HEK293 (cell line): ENCODE measurements around the gene MASP2.

ENCODE experiments used
- CTCF ChIA-PET: fragments of 350-600 bp; formaldehyde crosslinking; extraction: SDS; loops from one replicate; lab custom pipeline; 2021; ENCODE audit warnings: antibody characterized with exemption; lab: Yijun Ruan, JAX
- POLR2A ChIA-PET: fragments of 300-600 bp; formaldehyde crosslinking; extraction: SDS; loops from one replicate; lab custom pipeline; 2020; ENCODE audit warnings: antibody characterized with exemption, inconsistent platforms; lab: Yijun Ruan, JAX
- H3K27ac ChIP-seq: fragments of 200-500 bp; sonication (Bioruptor generic); 2 replicates; pipeline ENCODE4 v1.5.1; 2014; ENCODE audit warnings: low read depth, low read length, control low read depth, inconsistent platforms; ENCODE audit errors: extremely low read depth
- H3K36me3 ChIP-seq, 2 experiments: fragments of 200-500 bp in 1 of 2; sonication (Bioruptor generic) in 1 of 2; 1 replicate in 1 of 2; 2 replicates in 1 of 2; pipeline ENCODE4 v1.5.1; 2014 to 2017; ENCODE audit warnings: inconsistent platforms in 2 of 2, low read length in 2 of 2; ENCODE audit not compliant: control insufficient read depth in 2 of 2, insufficient read depth in 1 of 2
- H3K4me1 ChIP-seq: fragments of 200-500 bp; sonication (Bioruptor generic); 2 replicates; pipeline ENCODE4 v1.5.1; 2014; ENCODE audit warnings: mild to moderate bottlenecking, low read length, inconsistent platforms; ENCODE audit not compliant: control insufficient read depth, insufficient read depth
- H3K4me3 ChIP-seq: 2 replicates; pipeline ENCODE4 v1.5.1; 2011; ENCODE audit warnings: low read depth, mild to moderate bottlenecking, control low read depth, low read length, moderate library complexity
- H3K9me3 ChIP-seq: fragments of 200-500 bp; sonication (Bioruptor generic); 2 replicates; pipeline ENCODE4 v1.5.1; 2014; ENCODE audit warnings: low read depth, low read length, inconsistent platforms; ENCODE audit not compliant: control insufficient read depth, insufficient read depth
- BCL11A ChIP-seq: fragments of 450-650 bp; formaldehyde crosslinking; IDR thresholded peaks from 2 replicates; pipeline ENCODE4 v1.5.1; 2016; ENCODE audit warnings: low read depth, missing biosample characterization, missing genetic modification characterization
- EGR2 ChIP-seq: fragments of 450-650 bp; formaldehyde crosslinking; IDR thresholded peaks from 2 replicates; pipeline ENCODE4 v1.5.1; 2016; ENCODE audit warnings: low read depth, missing biosample characterization, missing genetic modification characterization
- KLF1 ChIP-seq: fragments of 450-650 bp; formaldehyde crosslinking; IDR thresholded peaks from 2 replicates; pipeline ENCODE4 v1.5.1; 2016; ENCODE audit warnings: missing biosample characterization, missing genetic modification characterization
- MYNN ChIP-seq: fragments of 450-650 bp; formaldehyde crosslinking; IDR thresholded peaks from 2 replicates; pipeline ENCODE4 v1.5.1; 2016; ENCODE audit warnings: missing biosample characterization, missing genetic modification characterization, borderline replicate concordance
- PATZ1 ChIP-seq: fragments of 450-650 bp; formaldehyde crosslinking; IDR thresholded peaks from 2 replicates; pipeline ENCODE4 v1.5.1; 2016; ENCODE audit warnings: missing biosample characterization, missing genetic modification characterization
- PBX3 ChIP-seq: sonication (generic); formaldehyde crosslinking; IDR thresholded peaks from 2 replicates; pipeline ENCODE4 v1.8.1; 2022; ENCODE audit warnings: mild to moderate bottlenecking, moderate library complexity, missing genetic modification reagents
- SETDB1 ChIP-seq: IDR thresholded peaks from one replicate; pipeline ENCODE4 v1.6.1; 2017; ENCODE audit warnings: mild to moderate bottlenecking, low read length, moderate library complexity, mixed read lengths; ENCODE audit not compliant: insufficient read length
- ZBTB20 ChIP-seq: fragments of 450-650 bp; formaldehyde crosslinking; IDR thresholded peaks from 2 replicates; pipeline ENCODE4 v1.5.1; 2016; ENCODE audit warnings: missing biosample characterization, missing genetic modification characterization
- ZFP3 ChIP-seq: fragments of 450-650 bp; formaldehyde crosslinking; IDR thresholded peaks from 2 replicates; pipeline ENCODE4 v1.5.1; 2016; ENCODE audit warnings: low read depth, missing biosample characterization, missing genetic modification characterization
- ZFP41 ChIP-seq: fragments of 450-650 bp; formaldehyde crosslinking; IDR thresholded peaks from 2 replicates; pipeline ENCODE4 v1.5.1; 2016; ENCODE audit warnings: missing biosample characterization, missing genetic modification characterization, borderline replicate concordance
- ZNF169 ChIP-seq: fragments of 450-650 bp; formaldehyde crosslinking; IDR thresholded peaks from 2 replicates; pipeline ENCODE4 v1.5.1; 2016; ENCODE audit warnings: missing biosample characterization, missing genetic modification characterization
- ZNF175 ChIP-seq: fragments of 450-650 bp; formaldehyde crosslinking; IDR thresholded peaks from 2 replicates; pipeline ENCODE4 v1.5.1; 2016; ENCODE audit warnings: missing biosample characterization, missing genetic modification characterization
- ZNF214 ChIP-seq: fragments of 450-650 bp; formaldehyde crosslinking; IDR thresholded peaks from 2 replicates; pipeline ENCODE4 v1.5.1; 2017; ENCODE audit warnings: missing biosample characterization, mild to moderate bottlenecking, missing genetic modification characterization, borderline replicate concordance
- ZNF274 ChIP-seq, 2 experiments: fragments of 200-500 bp in 1 of 2; fragments of 450-650 bp in 1 of 2; sonication (Bioruptor generic) in 1 of 2; formaldehyde crosslinking in 1 of 2; IDR thresholded peaks; 2 replicates each; pipeline versions ENCODE4 v1.5.1 to v1.6.1; 2014 to 2016; ENCODE audit warnings: borderline replicate concordance in 1 of 2, inconsistent platforms in 1 of 2, low read length in 1 of 2, missing biosample characterization in 1 of 2, missing genetic modification characterization in 1 of 2
- ZNF302 ChIP-seq: fragments of 450-650 bp; formaldehyde crosslinking; IDR thresholded peaks from 2 replicates; pipeline ENCODE4 v1.5.1; 2016; ENCODE audit warnings: missing biosample characterization, missing genetic modification characterization, low read depth
- ZNF394 ChIP-seq: fragments of 450-650 bp; formaldehyde crosslinking; IDR thresholded peaks from 2 replicates; pipeline ENCODE4 v1.5.1; 2016; ENCODE audit warnings: missing biosample characterization, missing genetic modification characterization, mild to moderate bottlenecking, moderate library complexity, borderline replicate concordance
- ZNF600 ChIP-seq: fragments of 450-650 bp; formaldehyde crosslinking; IDR thresholded peaks from 2 replicates; pipeline ENCODE4 v1.5.1; 2016; ENCODE audit warnings: missing biosample characterization, missing genetic modification characterization
- ZNF623 ChIP-seq: fragments of 450-650 bp; formaldehyde crosslinking; IDR thresholded peaks from 2 replicates; pipeline ENCODE4 v1.5.1; 2016; ENCODE audit warnings: missing biosample characterization, missing genetic modification characterization
- ZNF670 ChIP-seq: fragments of 450-650 bp; formaldehyde crosslinking; IDR thresholded peaks from 2 replicates; pipeline ENCODE4 v1.5.1; 2016; ENCODE audit warnings: missing biosample characterization, missing genetic modification characterization, low read depth
- ZNF692 ChIP-seq: fragments of 450-650 bp; formaldehyde crosslinking; IDR thresholded peaks from 2 replicates; pipeline ENCODE4 v1.5.1; 2016; ENCODE audit warnings: missing biosample characterization, missing genetic modification characterization
- ZNF76 ChIP-seq: fragments of 450-650 bp; formaldehyde crosslinking; IDR thresholded peaks from 2 replicates; pipeline ENCODE4; 2016; ENCODE audit warnings: low read depth, missing biosample characterization, missing genetic modification characterization, borderline replicate concordance
- ZNF777 ChIP-seq: fragments of 450-650 bp; formaldehyde crosslinking; IDR thresholded peaks from 2 replicates; pipeline ENCODE4 v1.5.1; 2017; ENCODE audit warnings: missing biosample characterization, missing genetic modification characterization, borderline replicate concordance
- ZNF843 ChIP-seq: fragments of 450-650 bp; formaldehyde crosslinking; IDR thresholded peaks from 2 replicates; pipeline ENCODE4 v1.5.1; 2016; ENCODE audit warnings: missing biosample characterization, missing genetic modification characterization
- TF ChIP-seq, protein P1 (sequence below): fragments of 450-650 bp; formaldehyde crosslinking; IDR thresholded peaks from 2 replicates; pipeline ENCODE4 v1.5.1; 2016; ENCODE audit warnings: missing biosample characterization, missing genetic modification characterization, borderline replicate concordance

Gene MASP2

GRCh38 chr1:11024154-11024873, 22.7 kb downstream of the MASP2 start:
- no peak for TF ChIP-seq PBX3 (CRISPR knock-in tag)
- no peak for TF ChIP-seq BCL11A (tag by site-specific recombination)
- TF ChIP-seq ZNF169 (tag by site-specific recombination) = no peak
- no peak for TF ChIP-seq ZNF76
- TF ChIP-seq ZNF777 (tag by site-specific recombination) = no peak
- no peak for TF ChIP-seq ZBTB20 (tag by site-specific recombination)
- no peak for TF ChIP-seq ZNF214 (tag by site-specific recombination)
- TF ChIP-seq, protein P1, sequence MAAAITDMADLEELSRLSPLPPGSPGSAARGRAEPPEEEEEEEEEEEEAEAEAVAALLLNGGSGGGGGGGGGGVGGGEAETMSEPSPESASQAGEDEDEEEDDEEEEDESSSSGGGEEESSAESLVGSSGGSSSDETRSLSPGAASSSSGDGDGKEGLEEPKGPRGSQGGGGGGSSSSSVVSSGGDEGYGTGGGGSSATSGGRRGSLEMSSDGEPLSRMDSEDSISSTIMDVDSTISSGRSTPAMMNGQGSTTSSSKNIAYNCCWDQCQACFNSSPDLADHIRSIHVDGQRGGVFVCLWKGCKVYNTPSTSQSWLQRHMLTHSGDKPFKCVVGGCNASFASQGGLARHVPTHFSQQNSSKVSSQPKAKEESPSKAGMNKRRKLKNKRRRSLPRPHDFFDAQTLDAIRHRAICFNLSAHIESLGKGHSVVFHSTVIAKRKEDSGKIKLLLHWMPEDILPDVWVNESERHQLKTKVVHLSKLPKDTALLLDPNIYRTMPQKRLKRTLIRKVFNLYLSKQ (tag by site-specific recombination) = no peak
- TF ChIP-seq ZNF692 (tag by site-specific recombination) = no peak
- no peak overlapping the region for H3K27ac ChIP-seq
- peaks cover 42 to 89% of the 10 kb centered on the region in 2 experiments for H3K36me3 ChIP-seq
- no peak overlapping the region for H3K4me3 ChIP-seq
- H3K9me3 ChIP-seq = no peaks in the 10 kb centered on the region
- POLR2A ChIA-PET = interaction anchor here (1.3 kb wide), 1 partner anchor 12 kb away, joined by 5 read pairs; the partner anchor contains the start of gene TARDBP
- H3K4me1 ChIP-seq = no peaks in the 10 kb centered on the region
- CTCF ChIA-PET = interaction anchor here (1.2 kb wide), 1 partner anchor 13 kb away, joined by 7 read pairs; no protein-coding TSS in a partner anchor

DNA sequence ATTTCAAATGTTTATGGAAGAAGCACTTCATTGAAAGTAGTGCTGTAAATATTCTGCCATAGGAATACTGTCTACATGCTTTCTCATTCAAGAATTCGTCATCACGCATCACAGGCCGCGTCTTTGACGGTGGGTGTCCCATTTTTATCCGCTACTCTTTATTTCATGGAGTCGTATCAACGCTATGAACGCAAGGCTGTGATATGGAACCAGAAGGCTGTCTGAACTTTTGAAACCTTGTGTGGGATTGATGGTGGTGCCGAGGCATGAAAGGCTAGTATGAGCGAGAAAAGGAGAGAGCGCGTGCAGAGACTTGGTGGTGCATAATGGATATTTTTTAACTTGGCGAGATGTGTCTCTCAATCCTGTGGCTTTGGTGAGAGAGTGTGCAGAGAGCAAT, 23.8 kb downstream of the MASP2 start:
- ChIA-PET CTCF (interaction anchor here (1.9 kb wide), 1 partner anchor 14 kb away, joined by 7 read pairs; no protein-coding TSS in a partner anchor), POLR2A (no interaction called here)
- TF ChIP-seq ZNF394 = no peak
- peak; percentile 81 for TF ChIP-seq ZNF600 (tag by site-specific recombination)
- no peak for TF ChIP-seq ZNF623
- no peak for TF ChIP-seq ZFP41
- TF ChIP-seq ZNF175 (tag by site-specific recombination) = no peak
- no peak for TF ChIP-seq SETDB1

GRCh38 chr1:11019971-11020370, 27.1 kb downstream of the MASP2 start:
- Histone ChIP-seq H3K4me3 (no peak overlapping the region), H3K9me3 (no peaks in the 10 kb centered on the region), H3K4me1 (no peaks in the 10 kb centered on the region), H3K27ac (no peak overlapping the region), H3K36me3 (peaks cover 67 to 96% of the 10 kb centered on the region in 2 experiments)
- POLR2A ChIA-PET = interaction anchor here (0.7 to 1.0 kb wide), 2 partner anchors 59 to 542 kb away, joined by 3 read pairs; no protein-coding TSS in a partner anchor
- CTCF ChIA-PET = interaction anchor here (1.3 kb wide), 1 partner anchor 18 kb away, joined by 4 read pairs; no protein-coding TSS in a partner anchor
- no peak for TF ChIP-seq ZNF843 (tag by site-specific recombination)
- TF ChIP-seq MYNN (tag by site-specific recombination) = no peak
- no peak for TF ChIP-seq ZNF670
- no peak for TF ChIP-seq ZFP3 (tag by site-specific recombination)
- no peak for TF ChIP-seq ZNF76
- TF ChIP-seq ZNF274 (IDR thresholded peaks at IDR 0.05; ENCODE audit: low read length) = no peak
- no peak for TF ChIP-seq ZNF274 (tag by site-specific recombination; IDR thresholded peaks at IDR 0.05; ENCODE audit: borderline replicate concordance)
- no peak for TF ChIP-seq ZBTB20 (tag by site-specific recombination)
- no peak for TF ChIP-seq PATZ1 (tag by site-specific recombination)
- TF ChIP-seq ZNF394 = no peak
- no peak for TF ChIP-seq KLF1
- TF ChIP-seq ZNF302 = no peak
- TF ChIP-seq EGR2 (tag by site-specific recombination) = no peak

More for the DNA sequence above, 23.8 kb downstream of the MASP2 start:
- no peaks in the 10 kb centered on the region for H3K4me1 ChIP-seq
- H3K27ac ChIP-seq = no peak overlapping the region
- H3K4me3 ChIP-seq = no peak overlapping the region
- no peaks in the 10 kb centered on the region for H3K9me3 ChIP-seq
- peaks cover 51 to 99% of the 10 kb centered on the region in 2 experiments for H3K36me3 ChIP-seq
